NCI-H510A (cell line): Measurements from ENCODE around the gene ATP11A.

Experiments used
- DNase-seq: peaks from one replicate; lab custom pipeline; 2025; lab: John Stamatoyannopoulos, UW

Gene ATP11A

DNA sequence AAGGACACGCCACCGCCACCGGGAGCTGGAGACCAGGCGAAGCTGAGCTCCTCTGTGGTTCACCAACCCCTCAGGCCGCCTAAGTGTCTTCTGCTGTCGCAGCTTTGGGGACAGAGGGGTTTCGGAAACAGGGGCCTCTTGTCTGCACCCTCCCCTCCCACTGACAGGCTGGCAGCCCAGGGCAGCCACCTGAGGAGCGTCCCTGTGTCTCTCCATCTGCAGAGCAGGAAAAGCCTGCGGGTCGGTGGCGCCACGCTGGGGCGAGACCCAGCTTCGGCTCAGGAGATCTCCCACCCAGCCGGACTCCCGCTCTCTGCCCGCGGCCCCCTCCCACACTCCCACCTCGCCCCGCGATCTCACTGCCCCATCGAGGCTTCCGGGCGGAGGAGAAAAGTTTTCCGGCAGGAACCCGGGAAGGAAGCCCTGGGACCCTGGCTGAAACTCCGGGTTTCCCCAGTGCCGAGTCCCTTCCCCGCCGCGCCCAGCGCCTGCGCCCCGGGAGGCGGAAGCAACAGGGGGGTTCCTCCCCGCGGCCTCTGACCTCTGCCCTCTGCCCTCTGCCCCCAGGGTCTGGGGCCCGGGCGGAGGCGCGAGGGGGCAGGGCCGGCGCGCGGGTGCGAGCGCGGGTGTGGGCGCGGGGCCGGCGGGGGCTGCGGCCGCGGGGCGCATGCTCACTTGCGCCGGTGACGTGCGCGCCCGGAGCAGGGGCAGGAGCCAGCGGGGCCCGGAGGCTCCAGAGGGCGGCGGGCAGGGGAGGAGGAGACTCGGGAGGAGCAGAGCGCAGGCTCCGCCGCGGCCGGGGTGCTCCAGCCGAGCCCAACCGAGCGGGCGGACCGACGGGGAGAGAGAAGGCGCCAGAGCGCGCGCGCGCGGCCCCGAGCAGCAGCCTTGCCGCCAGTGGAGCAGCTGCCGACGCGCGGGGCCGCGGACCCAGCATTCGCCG lies at the start of gene ATP11A:
ATP11A (plus strand) TSS at position 736 of the 943 bp plus-strand sequence. CDS start 379 bp downstream, outside the sequence.
- peak; percentile 86 for DNase-seq

- DNase-seq, result no peak
Observed at GRCh38 chr13:112641456-112642089, 48.3 kb upstream of the ATP11A start.

DNA sequence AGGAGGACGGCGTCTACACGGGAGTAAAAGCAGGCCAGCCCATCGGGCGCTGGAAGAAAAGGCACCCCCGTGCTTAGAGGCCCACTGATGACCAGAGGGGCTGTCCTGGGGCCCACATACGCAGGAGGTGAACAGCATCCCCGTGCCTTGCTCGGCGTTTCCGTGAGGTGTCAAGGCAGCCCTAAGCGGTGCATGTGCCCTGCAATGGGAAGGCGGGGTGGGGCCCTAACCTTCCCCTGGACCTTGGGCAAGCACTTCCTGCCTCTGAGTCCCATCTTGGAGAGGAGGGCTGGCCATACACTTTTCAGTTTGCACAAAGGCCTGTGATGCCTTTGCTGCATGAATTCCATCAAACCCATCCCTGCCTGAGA lies 47.8 kb upstream of the ATP11A start:
- no peak for DNase-seq

- DNase-seq, result peak; percentile 41
Observed at GRCh38 chr13:112643759-112644459, 45.9 kb upstream of the ATP11A start.

DNA sequence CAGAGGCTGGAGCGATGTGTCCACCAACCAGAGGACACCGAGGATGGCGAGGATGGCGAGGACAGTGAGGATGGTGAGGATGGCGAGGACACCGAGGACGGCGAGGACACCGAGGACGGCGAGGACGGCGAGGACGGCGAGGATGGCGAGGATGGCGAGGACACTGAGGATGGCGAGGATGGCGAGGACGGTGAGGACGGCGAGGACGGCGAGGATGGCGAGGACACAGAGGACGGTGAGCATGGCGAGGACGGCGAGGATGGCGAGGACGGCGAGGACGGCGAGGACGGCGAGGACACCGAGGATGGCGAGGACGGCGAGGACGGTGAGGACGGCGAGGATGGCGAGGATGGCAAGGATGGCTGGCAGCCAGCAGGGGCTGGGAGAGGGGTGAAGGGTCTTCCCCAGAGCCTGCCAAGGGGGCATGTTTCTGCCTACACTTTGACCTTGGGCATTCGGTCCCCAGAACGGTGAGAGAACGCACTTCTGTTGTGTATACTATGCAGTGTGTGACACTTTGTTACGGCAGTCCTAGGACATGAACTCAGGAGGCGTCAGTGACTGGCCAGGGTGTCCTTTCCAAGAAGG lies 44.4 kb upstream of the ATP11A start:
- DNase-seq, result no peak

DNA sequence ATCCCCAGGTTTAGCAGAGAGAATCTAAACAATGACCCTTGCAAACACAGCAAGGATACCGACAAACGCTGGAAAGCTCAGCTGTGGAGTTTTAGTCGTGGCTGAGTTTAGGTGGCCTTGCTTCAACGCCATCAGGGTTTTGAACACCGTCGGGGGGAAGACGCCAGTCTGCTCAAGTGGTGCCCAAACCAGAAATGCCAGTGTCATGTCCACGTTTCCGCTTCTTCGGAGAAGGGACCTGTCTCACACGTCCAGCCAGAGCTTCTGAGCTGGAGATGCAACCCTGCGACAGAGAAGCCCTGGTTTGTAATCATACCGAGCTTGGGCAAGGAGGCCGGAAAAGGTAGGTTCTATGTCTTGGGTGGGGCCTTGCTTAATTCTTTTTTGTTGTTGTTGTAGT lies 42.6 kb upstream of the ATP11A start:
- no peak for DNase-seq

DNA sequence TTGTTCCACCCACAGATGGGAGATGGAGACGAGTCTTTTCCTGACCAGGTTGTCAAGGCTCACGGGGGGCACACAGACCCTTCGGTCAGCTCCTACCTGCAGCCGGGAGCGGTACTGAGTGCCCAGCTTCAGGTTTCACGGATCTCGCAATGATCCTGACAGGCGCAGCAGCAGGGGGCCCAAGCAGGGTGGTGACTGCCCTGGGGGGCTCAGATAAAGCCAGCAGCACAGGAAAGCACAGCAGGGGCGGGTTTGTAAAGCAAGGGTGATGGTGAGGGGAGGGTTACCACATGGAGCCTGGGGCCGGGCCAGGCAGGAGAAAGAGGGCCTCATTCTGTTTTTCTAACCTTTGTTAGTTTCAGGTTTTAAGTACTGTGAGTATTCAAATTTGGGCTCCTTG lies 41.7 kb upstream of the ATP11A start:
- DNase-seq, result no peak

- no peak for DNase-seq
Observed at GRCh38 chr13:112648966-112649690, 40.7 kb upstream of the ATP11A start.

- DNase-seq, result no peak
Observed at GRCh38 chr13:112651311-112651710, 38.5 kb upstream of the ATP11A start.

DNA sequence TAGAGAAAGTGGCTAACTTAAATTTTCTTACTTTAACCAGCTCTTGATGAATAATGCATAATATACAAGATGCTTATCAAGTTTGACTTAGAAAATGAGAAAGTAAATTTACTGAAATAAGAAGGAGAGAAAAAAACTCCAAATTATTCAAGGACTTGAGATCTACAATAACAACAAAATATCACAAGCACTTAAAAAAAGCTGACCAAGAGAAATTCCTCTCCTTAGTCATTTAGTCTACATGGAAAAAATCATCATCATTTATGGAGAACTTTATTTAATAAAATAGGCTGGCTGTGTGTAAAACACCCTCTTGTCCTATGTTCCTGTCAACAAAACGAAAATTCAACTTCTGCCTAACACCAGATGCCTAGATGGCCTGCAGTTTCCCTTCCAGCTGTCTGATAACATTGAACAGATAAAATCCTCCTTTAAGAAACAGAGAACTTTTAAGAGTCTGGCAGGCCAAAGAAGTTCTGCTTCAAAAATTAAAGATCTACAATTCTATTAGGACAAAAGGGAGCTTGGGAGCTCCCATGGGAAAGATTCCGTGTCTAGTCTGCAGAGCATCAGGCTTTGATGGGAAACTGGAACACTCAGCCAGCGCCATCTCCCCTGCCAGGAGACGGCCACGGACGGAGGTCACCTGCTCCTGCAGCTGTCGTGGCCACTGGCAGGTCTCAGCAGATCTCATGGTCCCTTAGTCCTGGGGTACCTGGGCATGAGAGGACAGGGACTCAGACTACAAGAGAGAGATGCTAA lies 37.9 kb upstream of the ATP11A start:
- no peak for DNase-seq

DNA sequence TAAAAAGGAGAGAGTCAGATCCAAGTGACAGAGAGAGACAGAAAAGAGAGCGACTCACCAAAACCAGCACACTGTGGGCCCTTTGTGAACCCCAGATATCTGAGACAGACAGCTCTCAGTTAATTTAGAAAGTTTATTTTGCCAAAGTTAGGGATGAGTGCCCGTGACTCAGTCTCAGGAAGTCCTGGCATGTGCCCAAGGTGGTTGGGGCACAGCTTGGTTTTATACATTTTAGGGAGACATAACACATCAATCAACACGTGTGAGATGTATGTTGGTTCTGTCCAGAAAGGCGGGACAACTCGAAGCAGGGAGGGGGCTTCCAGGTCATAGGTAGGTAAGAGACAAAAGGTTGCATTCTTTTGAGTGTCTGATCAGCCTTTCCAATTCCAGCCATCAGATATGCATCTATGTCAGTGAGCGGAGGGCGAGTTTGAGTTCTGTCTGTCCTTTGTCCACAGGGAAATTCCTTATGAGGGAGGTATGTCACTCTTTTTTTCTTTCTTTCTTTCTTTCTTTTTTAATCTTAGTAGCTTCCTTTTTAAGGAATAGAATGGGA lies 37.2 kb upstream of the ATP11A start:
- DNase-seq, result no peak

DNA sequence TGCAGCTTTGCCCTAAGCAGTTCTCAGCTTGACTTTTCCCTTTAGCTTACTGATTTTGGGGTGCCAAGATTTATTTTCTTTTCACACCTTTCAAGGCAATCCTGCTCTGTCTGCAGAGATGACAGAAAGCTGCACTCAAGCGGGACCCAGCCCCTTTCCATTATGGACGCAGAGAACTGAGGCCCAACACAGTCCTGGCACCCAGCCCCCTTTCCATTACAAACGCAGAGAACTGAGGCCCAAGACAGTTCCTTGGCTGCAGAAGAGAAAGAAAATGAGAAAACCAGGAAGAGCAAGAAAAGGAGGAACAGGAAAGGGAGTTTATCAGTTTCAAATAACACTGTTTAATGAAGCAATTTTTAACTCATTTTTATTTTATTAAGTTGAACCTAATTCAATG lies 36.8 kb upstream of the ATP11A start:
- no peak for DNase-seq

DNA sequence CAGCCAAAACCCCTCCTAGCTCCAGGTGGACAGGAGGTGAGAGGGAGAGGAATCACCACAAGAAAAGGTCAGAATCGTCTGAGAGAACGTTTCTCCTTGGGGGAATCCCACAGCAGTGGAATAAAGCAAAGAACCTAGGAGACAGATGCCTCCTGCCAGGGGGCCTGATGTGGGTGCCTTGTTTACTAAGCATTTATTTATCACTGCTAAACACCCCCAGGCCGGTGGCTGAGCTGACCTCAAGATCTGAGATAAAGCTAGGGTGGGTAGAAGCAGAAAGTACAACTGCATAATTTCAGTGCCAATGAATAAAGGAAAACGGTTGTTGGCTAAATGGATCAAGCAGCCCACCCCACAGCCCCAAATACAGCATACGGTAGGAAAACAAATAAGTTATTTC lies 33.9 kb upstream of the ATP11A start:
- DNase-seq, result no peak

GRCh38 chr13:112657850-112658445 lies 31.9 kb upstream of the ATP11A start:
- DNase-seq, result no peak

GRCh38 chr13:112658808-112659207 lies 31.0 kb upstream of the ATP11A start:
- DNase-seq, result no peak

DNA sequence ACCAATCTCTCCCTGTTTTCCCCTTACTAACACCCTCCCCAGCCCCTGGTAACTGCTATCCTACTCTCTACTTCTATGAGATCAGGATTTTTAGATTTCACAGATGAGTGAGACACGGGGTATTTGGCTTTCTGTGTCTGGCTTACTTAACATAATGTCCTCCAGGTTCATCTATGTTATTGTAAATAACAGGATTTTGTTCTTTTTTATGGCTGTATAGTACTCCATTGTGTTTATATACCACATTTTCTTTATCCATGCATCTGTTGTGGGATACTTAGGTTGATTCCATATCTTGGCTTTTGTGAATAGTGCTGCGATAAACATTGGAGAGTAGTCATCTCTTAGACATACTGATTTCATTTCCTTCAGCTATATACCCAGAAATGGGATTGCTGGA lies 28.5 kb upstream of the ATP11A start:
- DNase-seq, result no peak

DNA sequence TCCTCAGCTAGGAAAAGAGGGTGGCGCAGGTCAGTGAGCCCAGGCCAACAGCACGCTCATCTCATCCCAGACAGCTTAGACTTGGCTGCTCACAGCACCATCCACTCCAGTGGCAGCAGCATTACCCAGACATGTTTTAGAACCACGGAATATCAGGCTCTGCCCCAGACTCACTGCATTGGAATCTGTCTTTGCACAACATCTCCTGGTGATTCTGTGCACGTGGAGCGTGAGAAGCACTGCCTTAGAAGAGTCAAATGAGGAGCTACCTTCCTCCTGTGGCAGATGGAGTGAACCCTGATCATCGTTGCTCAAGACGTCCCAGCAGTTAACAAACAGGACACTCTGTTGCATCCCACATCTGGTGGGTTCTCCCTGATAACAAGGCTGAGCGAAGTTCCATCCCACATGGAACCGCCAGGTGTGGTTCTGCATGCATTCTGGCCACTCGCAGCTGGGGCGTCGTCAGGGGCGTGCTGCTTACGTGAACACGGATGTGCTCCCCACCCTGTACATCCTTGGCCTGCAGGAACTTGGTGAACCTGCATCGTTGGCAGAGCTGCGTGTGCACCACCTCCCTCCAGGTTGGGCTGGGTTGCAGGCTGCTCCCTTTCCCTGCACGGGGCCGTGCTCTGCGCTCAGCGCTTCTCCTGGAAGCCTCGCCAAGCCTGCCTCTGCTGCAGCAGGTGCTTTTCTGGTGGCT lies 25.2 kb upstream of the ATP11A start:
- no peak for DNase-seq

DNA sequence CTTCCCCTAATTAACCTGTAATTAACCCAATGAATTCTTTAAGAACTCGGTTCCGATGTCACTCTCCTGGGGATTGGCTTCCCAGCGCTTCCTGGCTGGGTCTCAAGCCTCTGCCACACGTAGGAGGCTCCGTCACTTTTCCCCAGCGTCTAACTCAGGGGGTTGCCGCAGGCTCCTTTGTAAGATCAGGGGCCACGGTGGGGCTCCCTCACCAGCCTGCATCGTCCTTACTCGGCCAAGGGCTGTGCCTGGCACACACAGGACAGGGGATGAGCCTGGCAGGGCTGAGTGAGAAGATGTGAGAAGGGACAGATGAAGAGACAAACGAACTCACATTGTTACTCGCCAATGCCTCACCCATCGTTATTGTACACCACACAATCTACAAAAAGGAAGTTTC lies 20.9 kb upstream of the ATP11A start:
- no peak for DNase-seq

DNA sequence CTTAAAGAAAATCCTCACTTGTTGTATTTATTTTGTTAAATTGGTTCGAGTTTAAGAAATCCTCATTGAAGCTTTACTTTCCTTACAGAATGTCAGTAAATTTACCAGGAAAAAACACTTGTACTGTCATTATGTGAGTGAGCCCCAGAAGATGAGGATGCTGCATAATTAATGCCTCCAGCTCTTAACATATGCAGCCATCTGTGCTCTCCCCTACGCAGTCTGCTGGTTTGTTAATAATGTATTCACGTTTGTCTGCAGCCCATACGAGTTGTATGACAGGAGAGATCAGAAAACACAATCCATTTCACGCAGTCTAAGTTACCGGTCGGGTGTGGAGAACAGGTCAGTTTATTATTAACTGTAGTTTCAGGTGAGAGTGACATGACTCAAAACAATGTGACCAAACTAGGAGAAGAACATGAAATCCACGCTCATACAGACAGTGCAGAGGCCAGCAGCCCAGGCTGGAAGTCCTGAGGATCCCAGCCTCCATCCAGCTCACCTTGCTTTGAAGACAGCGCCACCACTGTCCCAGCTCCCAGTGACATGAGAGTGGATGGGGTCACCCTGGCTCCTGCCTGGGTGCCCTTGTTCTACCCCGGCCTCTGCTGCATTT lies 19.8 kb upstream of the ATP11A start:
- DNase-seq, result no peak
